NCI-H1417 treated with DMSO at 0.1 percent for 48 hours (cell line): ENCODE results near the gene MAGI1.
"Not testable (repeated sequence)": the region's sequence is repeated elsewhere in the genome, so short reads cannot be mapped to it uniquely, and the experiment has no call there.

Experiments used
- DNase-seq: peaks from one replicate; lab custom pipeline; 2025; lab: John Stamatoyannopoulos, UW

MAGI1 gene

GRCh38 chr3:66038384-66038725, 363 bp downstream of the MAGI1 start:
- DNase-seq, result no peak

- no peak for DNase-seq
Measured at GRCh38 chr3:66037986-66038369, 740 bp downstream of the MAGI1 start.

- DNase-seq, result no peak
Measured at GRCh38 chr3:66037330-66037985, 1.3 kb downstream of the MAGI1 start.

GRCh38 chr3:66036586-66037148, 2.1 kb downstream of the MAGI1 start:
- no peak for DNase-seq

DNA sequence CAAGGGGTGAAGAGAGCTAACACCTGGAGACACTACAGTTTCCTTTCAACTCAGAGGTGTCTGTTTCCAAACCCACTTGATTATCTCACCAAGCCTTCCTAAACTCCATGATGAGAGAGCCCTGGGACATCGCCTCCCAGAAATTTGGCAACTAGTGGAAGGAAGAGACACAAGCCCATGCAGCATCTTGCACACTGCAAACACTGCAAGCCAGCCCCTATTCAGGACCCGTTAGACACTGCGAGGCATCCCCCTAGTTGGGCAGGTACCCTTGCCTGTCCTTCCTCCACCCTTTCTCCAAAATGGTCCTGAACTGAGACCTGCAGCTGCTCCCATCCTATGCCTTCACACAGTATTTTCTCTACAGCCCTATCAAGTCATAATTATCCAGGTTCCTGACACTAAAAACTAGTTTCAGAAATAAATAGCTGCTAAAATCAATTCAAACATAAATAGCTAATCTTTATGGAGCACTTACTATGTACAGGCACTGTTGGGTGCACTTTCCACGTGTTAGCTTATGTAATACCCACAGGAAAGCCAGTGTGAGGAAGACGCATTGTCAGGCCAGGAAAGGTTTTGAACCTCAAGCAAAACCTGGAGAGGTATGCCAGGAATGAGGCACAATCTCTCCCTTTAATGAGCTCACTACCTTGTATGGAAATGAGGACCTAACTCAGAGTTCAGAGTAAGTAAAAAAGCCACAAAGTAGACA, 2.8 kb downstream of the MAGI1 start:
- no peak for DNase-seq

- DNase-seq, result no peak
Measured at GRCh38 chr3:66033241-66034138, 5.2 kb downstream of the MAGI1 start.

- DNase-seq, result no peak
Measured at GRCh38 chr3:66031102-66031698, 7.5 kb downstream of the MAGI1 start.

DNA sequence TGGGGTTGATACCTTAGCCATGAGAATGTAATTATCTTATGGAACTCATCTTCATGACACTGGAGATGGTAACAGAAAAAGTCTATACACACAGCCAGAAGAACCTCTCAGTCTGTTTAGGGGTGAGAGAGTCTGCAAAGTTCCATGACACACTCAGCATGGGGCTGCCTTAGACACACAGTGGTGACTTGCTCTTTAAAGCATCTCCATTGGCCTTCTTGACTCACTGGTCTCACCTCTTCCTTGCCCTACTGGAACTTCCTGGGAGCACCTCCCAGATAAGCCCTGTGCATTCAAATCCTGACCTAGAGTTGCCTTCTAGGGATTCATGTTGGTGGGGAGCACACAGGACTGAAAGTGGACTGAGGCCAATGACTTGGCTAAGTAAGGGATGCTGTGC, 9.3 kb downstream of the MAGI1 start:
- DNase-seq, result no peak

GRCh38 chr3:66029014-66029413, 9.7 kb downstream of the MAGI1 start:
- DNase-seq, result no peak

DNA sequence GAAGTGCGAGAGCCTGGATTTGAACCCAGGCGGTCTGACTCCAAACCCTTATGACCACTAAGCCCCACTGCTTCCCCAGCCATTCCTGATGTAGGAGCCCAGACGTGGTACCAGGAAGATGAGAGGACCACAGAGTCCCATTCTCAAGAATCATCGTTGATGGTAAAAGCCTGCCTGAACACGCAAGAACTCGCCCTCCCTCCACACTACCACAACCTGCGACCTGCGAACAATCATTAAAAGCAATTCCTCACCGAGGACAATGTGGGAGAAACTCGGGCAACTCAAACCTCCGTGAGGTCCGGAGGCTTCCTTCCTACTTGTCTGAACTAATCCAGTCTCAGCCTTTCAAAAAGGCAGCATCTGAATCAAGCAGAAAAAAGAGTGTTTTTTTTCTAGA, 10.3 kb downstream of the MAGI1 start:
- no peak for DNase-seq

GRCh38 chr3:66027099-66027498, 11.6 kb downstream of the MAGI1 start:
- DNase-seq, result not testable (repeated sequence)

GRCh38 chr3:66023738-66024385, 14.9 kb downstream of the MAGI1 start:
- no peak for DNase-seq

DNA sequence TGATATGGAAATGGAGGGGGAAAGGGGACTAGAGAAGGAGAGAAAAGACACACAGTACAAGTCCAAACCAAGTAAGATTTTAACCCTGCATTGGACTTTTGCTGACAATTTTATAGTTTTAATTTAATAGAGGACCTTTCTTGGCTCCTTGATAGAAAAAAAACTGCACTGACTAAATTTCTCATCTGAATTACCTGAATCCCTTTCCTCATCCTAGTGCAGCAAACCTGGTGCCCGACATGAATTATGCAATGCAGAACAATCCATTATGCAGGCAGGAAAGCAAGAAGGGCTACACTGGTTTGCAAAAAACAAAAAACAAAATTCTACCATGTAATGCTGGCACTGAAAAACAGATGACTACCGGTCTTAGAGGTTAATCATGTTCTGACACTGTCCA, 15.5 kb downstream of the MAGI1 start:
- DNase-seq, result no peak

GRCh38 chr3:66021731-66022131, 17.0 kb downstream of the MAGI1 start:
- DNase-seq, result no peak

DNA sequence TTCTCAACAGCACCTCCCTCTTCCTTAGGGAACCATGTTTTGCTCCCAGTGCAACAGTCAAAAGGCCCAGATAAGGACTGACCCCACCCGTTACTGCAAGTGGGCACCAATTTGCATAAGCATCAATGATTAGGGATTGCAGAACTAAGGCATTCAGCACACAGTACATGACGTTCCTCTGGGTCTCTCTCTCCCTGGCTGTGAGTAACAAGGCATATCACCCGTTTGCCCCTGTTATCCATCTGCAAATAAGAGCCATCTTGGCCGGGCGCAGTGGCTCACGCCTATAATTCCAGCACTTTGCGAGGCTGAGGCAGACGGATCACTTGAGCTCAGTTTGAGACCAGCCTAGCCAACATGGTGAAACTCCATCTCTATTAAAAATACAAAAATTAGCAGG, 18.8 kb downstream of the MAGI1 start:
- DNase-seq, result no peak

DNA sequence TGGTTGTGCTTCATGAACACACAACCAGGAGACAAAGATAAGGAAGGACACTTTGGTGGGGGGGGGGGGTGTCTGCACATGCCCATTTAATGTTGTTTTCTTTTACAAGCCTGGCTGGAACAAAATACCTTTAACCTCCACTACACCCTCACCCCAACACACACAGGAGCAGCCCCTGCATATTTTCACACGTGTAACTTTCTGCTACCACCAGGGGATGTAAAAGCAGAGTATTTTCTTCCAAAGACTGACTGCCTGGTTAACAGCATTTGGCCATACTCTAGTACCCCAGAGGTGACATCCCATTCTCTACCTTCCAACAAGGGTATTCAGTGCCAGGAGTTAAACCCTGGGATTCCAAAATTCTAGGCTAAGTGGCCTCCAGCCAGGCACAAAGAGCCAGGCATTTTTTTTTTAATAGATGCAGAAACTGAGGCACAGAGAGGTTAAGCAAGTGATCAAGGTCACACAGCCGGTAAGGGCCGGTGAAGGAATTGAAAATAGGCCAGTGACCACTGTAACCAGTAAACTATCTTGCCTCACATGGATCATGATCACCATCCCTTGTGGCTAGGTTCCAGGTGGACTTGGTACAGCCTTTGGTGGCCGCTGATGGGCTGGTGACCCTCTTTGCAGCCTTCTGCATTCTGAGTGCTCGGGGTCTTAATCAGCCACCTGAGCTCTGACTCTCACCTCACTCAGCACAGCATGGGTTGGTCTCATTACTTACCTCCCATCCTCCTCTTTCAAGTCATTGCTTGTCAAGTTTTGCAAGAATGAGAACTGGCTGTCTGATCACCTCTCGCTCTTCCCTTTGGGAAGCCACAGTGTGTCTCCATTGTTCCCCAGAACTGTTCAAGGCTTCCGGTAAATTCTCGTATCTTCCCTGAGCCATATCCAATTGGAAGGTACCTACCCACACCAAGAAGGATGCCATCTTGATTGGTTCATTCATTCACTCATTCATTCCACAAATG, 20.4 kb downstream of the MAGI1 start:
- no peak for DNase-seq

DNA sequence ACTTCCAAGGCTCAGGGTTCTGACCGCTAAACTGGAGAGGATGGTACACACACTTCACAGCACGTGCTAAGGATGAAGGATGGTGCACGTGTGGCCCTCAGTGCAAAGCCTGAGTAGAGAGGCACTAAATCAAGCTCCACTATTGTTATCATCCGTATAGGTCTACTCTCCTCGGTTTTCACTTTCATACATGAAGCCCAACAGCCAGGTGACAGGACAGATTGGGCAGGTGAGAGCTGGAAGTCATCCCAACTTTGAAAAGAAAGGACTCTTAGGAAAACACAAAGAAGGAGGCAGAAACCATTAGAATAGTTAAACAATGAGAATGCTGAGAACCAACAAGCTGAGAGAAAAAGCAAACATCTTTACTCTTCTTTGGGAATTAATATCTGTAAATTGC, 21.1 kb downstream of the MAGI1 start:
- DNase-seq, result no peak

DNA sequence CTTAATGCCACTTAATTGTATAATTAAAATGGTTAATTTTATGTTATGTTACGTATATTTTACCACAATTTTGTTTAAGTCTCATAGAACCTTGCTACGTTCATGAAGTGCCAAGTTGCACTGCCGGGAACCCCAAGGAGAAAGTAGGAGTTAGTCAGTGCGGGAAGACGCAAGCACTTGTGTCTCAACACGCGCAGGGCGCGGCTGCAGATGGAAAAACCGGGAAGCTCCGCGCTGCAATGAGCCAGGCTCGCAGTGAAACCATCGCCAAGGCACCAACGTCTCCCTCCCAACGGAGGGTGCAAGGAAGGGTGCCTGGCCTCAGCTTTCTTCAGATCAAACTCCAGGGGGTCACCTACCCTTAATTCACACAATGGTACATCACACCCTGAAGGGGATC, 21.6 kb downstream of the MAGI1 start:
- DNase-seq, result no peak

DNA sequence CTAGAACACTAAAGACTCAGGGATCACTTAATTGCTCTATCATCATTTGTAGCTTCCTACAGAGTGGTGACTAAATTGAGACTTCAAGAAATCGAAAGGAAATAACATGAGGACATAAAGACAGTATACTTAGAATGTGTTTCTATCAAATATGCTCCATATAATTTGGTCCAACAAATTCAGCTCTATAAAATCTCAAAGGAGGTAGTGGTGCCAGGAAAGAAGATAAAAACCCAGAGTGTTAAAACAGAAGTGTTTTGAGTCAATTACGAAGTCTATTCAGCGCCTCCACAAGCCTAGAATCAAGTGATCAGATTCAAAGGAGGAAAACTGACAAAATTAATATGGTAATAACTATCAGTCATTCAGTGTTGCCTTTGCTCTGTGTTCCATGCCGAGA, 22.9 kb downstream of the MAGI1 start:
- no peak for DNase-seq

GRCh38 chr3:66014651-66015050, 24.1 kb downstream of the MAGI1 start:
- DNase-seq, result no peak

- DNase-seq, result no peak
Measured at GRCh38 chr3:66014056-66014455, 24.7 kb downstream of the MAGI1 start.
